IMR-90 (cell line): Measurements from ENCODE around the gene B3GAT1. TPM values are rescaled to one million over a fixed set of nuclear protein-coding genes. Genes with fewer than 3 reads are reported as not detected.

Experiments
- ATAC-seq: fragments of 200-7000 bp; cut with Tn5 transposase; 2 replicates; pipeline ENCODE4 v1.9.1; 2020; ENCODE audit warnings: low read depth, mild to moderate bottlenecking, moderate library complexity
- BruUV-seq: library from RNA; stranded (reverse); fragments of 400-500 nt; replicated peaks from 2 replicates; lab custom pipeline; 2021; lab: Mats Ljungman, UMichigan
- CTCF ChIA-PET: fragments of 300-600 bp; formaldehyde crosslinking; extraction: SDS; loops from one replicate; lab custom pipeline; 2021; ENCODE audit warnings: antibody characterized with exemption; lab: Yijun Ruan, JAX
- POLR2A ChIA-PET: fragments of 300-600 bp; sonication (Branson Sonifier 250); formaldehyde crosslinking; loops from one replicate; lab custom pipeline; 2022; ENCODE audit warnings: antibody characterized with exemption; ENCODE audit not compliant: unreplicated experiment; lab: Charles Lee
- DNase-seq: peaks from one replicate; pipeline ENCODE4 v3.0.0; 2013
- H2AFZ ChIP-seq: replicated peaks from 2 replicates; pipeline ENCODE3; 2013; ENCODE audit warnings: low read length, mild to moderate bottlenecking; ENCODE audit not compliant: poor library complexity
- H2AK5ac ChIP-seq: 2 replicates; pipeline ENCODE4 v1.6.1; 2013; ENCODE audit warnings: low read depth, low read length, inconsistent platforms
- H2AK9ac ChIP-seq: replicated peaks from 2 replicates; pipeline ENCODE3; 2013; ENCODE audit warnings: mild to moderate bottlenecking, low read depth, low read length, moderate library complexity; ENCODE audit not compliant: poor library complexity
- H2BK120ac ChIP-seq: 2 replicates; pipeline ENCODE4 v1.6.1; 2013; ENCODE audit warnings: low read depth, low read length, inconsistent platforms
- H2BK15ac ChIP-seq: 3 replicates; pipeline ENCODE4 v1.6.1; 2013; ENCODE audit warnings: low read depth, low read length, inconsistent platforms
- H2BK20ac ChIP-seq: 2 replicates; pipeline ENCODE4 v1.6.1; 2013; ENCODE audit warnings: low read depth, mild to moderate bottlenecking, inconsistent platforms, low read length, moderate library complexity
- H2BK5ac ChIP-seq: 2 replicates; pipeline ENCODE4 v1.6.1; 2013; ENCODE audit warnings: mild to moderate bottlenecking, low read depth, low read length, inconsistent platforms; ENCODE audit not compliant: poor library complexity, severe bottlenecking
- H3K14ac ChIP-seq: replicated peaks from 2 replicates; pipeline ENCODE4 v1.6.1; 2013; ENCODE audit warnings: low read depth, low read length, inconsistent platforms
- H3K18ac ChIP-seq: 2 replicates; pipeline ENCODE4 v1.6.1; 2013; ENCODE audit warnings: low read depth, low read length, control low read depth
- H3K23ac ChIP-seq: 2 replicates; pipeline ENCODE4 v1.6.1; 2013; ENCODE audit warnings: low read depth, low read length, inconsistent platforms
- H3K27ac ChIP-seq: 2 replicates; pipeline ENCODE4 v1.5.1; 2013; ENCODE audit warnings: mild to moderate bottlenecking, control low read depth, low read length; ENCODE audit not compliant: insufficient read depth
- H3K27me3 ChIP-seq: 2 replicates; pipeline ENCODE4 v1.6.1; 2013; ENCODE audit warnings: low read length; ENCODE audit not compliant: control insufficient read depth, insufficient read depth
- H3K36me3 ChIP-seq: 2 replicates; pipeline ENCODE4 v1.6.1; 2013; ENCODE audit warnings: low read length, mixed read lengths; ENCODE audit not compliant: control insufficient read depth, insufficient read depth
- H3K4ac ChIP-seq: 2 replicates; pipeline ENCODE4 v1.6.1; 2013; ENCODE audit warnings: low read depth, low read length, inconsistent platforms
- H3K4me1 ChIP-seq: 2 replicates; pipeline ENCODE4 v1.6.1; 2013; ENCODE audit warnings: low read length, mixed read lengths; ENCODE audit not compliant: control insufficient read depth, insufficient read depth
- H3K4me2 ChIP-seq: 2 replicates; pipeline ENCODE4 v1.6.1; 2013; ENCODE audit warnings: low read depth, mild to moderate bottlenecking, control low read depth, low read length, moderate library complexity
- H3K4me3 ChIP-seq: 2 replicates; pipeline ENCODE4 v1.5.1; 2013; ENCODE audit warnings: low read depth, mild to moderate bottlenecking, control low read depth, low read length, moderate library complexity; ENCODE audit not compliant: insufficient read depth
- H3K56ac ChIP-seq: 2 replicates; pipeline ENCODE4 v1.6.1; 2013; ENCODE audit warnings: low read length, inconsistent platforms; ENCODE audit not compliant: insufficient read depth; ENCODE audit errors: extremely low read depth
- H3K79me1 ChIP-seq, 2 experiments: 2 replicates each; pipeline ENCODE4 v1.6.1; 2013; ENCODE audit warnings: low read length in 2 of 2, inconsistent platforms in 1 of 2, low read depth in 1 of 2
- H3K9ac ChIP-seq: 2 replicates; pipeline ENCODE4 v1.6.1; 2013; ENCODE audit warnings: low read depth, low read length, control low read depth
- H3K9me1 ChIP-seq: 2 replicates; pipeline ENCODE4 v1.6.1; 2013; ENCODE audit warnings: low read length, inconsistent platforms; ENCODE audit not compliant: insufficient read depth
- H3K9me3 ChIP-seq: 2 replicates; pipeline ENCODE4 v1.6.1; 2013; ENCODE audit warnings: low read length; ENCODE audit not compliant: control insufficient read depth, insufficient read depth
- H4K20me1 ChIP-seq: 2 replicates; pipeline ENCODE4 v1.6.1; 2013; ENCODE audit warnings: low read length, inconsistent platforms; ENCODE audit not compliant: insufficient read depth
- H4K5ac ChIP-seq: 2 replicates; pipeline ENCODE4 v1.6.1; 2013; ENCODE audit warnings: mild to moderate bottlenecking, low read depth, low read length, control low read depth
- H4K8ac ChIP-seq, 2 experiments: 2 replicates each; pipeline ENCODE4 v1.6.1; 2013; ENCODE audit warnings: low read depth in 2 of 2, low read length in 2 of 2, control low read depth in 1 of 2, inconsistent platforms in 1 of 2
- H4K91ac ChIP-seq: 2 replicates; pipeline ENCODE4 v1.6.1; 2013; ENCODE audit warnings: low read depth, low read length, inconsistent platforms; ENCODE audit not compliant: insufficient read depth
- BHLHE40 ChIP-seq: fragments of 150-350 bp; IDR thresholded peaks from 2 replicates; pipeline ENCODE4 v1.6.1; 2016; ENCODE audit warnings: mild to moderate bottlenecking, low read depth, low read length
- CEBPB ChIP-seq: IDR thresholded peaks from 2 replicates; pipeline ENCODE4 v1.6.1; 2012; ENCODE audit warnings: low read depth, low read length, improper control_type of control experiment
- CHD1 ChIP-seq: IDR thresholded peaks from 2 replicates; pipeline ENCODE4 v1.6.1; 2012; ENCODE audit warnings: low read depth, low read length, improper control_type of control experiment
- MAFK ChIP-seq: IDR thresholded peaks from 2 replicates; pipeline ENCODE4 v1.6.1; 2012; ENCODE audit warnings: low read depth, low read length, improper control_type of control experiment
- MAZ ChIP-seq: IDR thresholded peaks from 2 replicates; pipeline ENCODE4 v1.6.1; 2012; ENCODE audit warnings: low read depth, mild to moderate bottlenecking, low read length, improper control_type of control experiment, moderate library complexity, borderline replicate concordance
- MXI1 ChIP-seq: IDR thresholded peaks from 2 replicates; pipeline ENCODE4 v1.6.1; 2012; ENCODE audit warnings: low read depth, mild to moderate bottlenecking, low read length, moderate library complexity, borderline replicate concordance
- NFE2L2 ChIP-seq: fragments of 150-350 bp; IDR thresholded peaks from 2 replicates; pipeline ENCODE4 v1.6.1; 2016; ENCODE audit warnings: low read depth, mild to moderate bottlenecking, low read length
- POLR2A ChIP-seq: IDR thresholded peaks from 2 replicates; pipeline ENCODE4 v1.6.1; 2012; ENCODE audit warnings: mild to moderate bottlenecking, low read depth, low read length
- RAD21 ChIP-seq: IDR thresholded peaks from 2 replicates; pipeline ENCODE4 v1.6.1; 2012; ENCODE audit warnings: low read length, improper control_type of control experiment
- RCOR1 ChIP-seq: IDR thresholded peaks from 2 replicates; pipeline ENCODE4 v1.6.1; 2012; ENCODE audit warnings: mild to moderate bottlenecking, low read length, improper control_type of control experiment; ENCODE audit not compliant: insufficient replicate concordance
- RFX5 ChIP-seq: IDR thresholded peaks from 2 replicates; pipeline ENCODE4 v1.8.0; 2012; ENCODE audit warnings: low read depth, mild to moderate bottlenecking, low read length, moderate library complexity
- SMC3 ChIP-seq: fragments of 150-350 bp; IDR thresholded peaks from 2 replicates; pipeline ENCODE4 v1.6.1; 2016; ENCODE audit warnings: low read depth, mild to moderate bottlenecking, antibody characterized with exemption, low read length, moderate library complexity
- WGBS, 2 experiments: methylation state at CpG; one replicate each; pipeline versions ENCODE4 v1.1.5 to v1.1.7; 2013; ENCODE audit warnings: missing lambda C conversion rate in 2 of 2; ENCODE audit not compliant: insufficient read length in 1 of 2; ENCODE audit errors: extremely low coverage in 2 of 2; 5-methylcytosine and 5-hydroxymethylcytosine counted together
- dilution Hi-C: fragments of 300-500 bp; cut with HindIII; formaldehyde crosslinking; loops from one replicate; pipeline ENCODE4 v1.14.3; 2018; ENCODE audit warnings: low sequenced_read_pairs; ENCODE audit not compliant: unreplicated experiment
- in situ Hi-C: fragments of 300-500 bp; cut with MboI; formaldehyde crosslinking; loops from 3 replicates; pipeline ENCODE4 v1.14.3; 2019; ENCODE audit warnings: low sequenced_read_pairs, inconsistent platforms, mixed read lengths
- intact Hi-C: fragments of 100-400 bp; cut with micrococcal nuclease; formaldehyde crosslinking; loops from 2 replicates; pipeline ENCODE4 v1.10.0; 2022
- polyA plus RNA-seq, 3 experiments: library from polyadenylated mRNA; depleted of rRNA; stranded (reverse); fragments of >200 nt; gene quantifications; 2 replicates each; pipeline ENCODE4 v1.2.3, GENCODE V29; 2012; ENCODE audit warnings: low replicate concordance in 1 of 3
- total RNA-seq: library from RNA; depleted of rRNA; stranded (reverse); fragments of >200 nt; gene quantifications from 2 replicates; pipeline ENCODE4 v1.2.3, GENCODE V29; 2012
- TF ChIP-seq, protein P1 (sequence below): fragments of 150-350 bp; IDR thresholded peaks from 2 replicates; pipeline ENCODE4 v1.6.1; 2017; ENCODE audit warnings: mild to moderate bottlenecking, antibody characterized with exemption, low read length, low read depth
- TF ChIP-seq, protein P2 (sequence below): conservative IDR thresholded peaks from 2 replicates; pipeline ENCODE4 v1.5.1; 2012; ENCODE audit warnings: mild to moderate bottlenecking, low read depth, low read length, improper control_type of control experiment
- TF ChIP-seq, protein P3 (sequence below): fragments of 150-350 bp; IDR thresholded peaks from 2 replicates; pipeline ENCODE4 v1.6.1; 2016; ENCODE audit warnings: low read depth, mild to moderate bottlenecking, low read length, moderate library complexity, borderline replicate concordance

B3GAT1 gene
- total and polyA plus RNA-seq, 2 of the 4 experiments (the other 2 are of a cell fraction), result not detected

DNA sequence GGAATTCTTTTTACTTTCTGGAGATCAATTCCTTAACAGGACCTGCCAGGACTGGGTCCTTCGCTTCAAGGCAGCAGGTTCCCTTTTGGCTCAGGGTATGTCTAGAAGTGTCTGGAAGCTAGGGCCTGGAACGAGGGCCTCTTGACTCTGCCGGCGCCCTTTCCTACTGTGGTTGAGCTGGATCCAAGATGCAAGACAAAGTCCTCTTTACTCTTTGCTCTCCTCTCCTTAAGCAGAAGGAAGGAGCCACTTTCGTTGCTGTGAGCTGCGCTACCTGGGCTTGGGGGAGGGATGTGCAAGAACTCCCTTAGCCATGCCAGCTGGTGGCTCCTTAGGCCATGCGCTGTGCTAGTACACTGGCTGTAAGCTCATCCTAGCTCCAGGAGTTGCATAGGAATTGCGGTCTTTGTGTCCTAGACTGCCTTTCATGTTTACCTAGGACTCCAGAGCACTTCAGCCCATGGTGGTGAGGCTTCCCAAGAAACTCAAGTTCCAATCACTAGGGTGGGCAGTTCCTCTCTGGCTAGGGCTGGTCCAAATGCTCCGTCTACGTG is 62.2 kb downstream of the B3GAT1 start:
- TF ChIP-seq RAD21 (no peak), RFX5 (no peak), MAFK (no peak), POLR2A (no peak), MAZ (no peak), BHLHE40 (no peak), RCOR1 (no peak), SMC3 (no peak), NFE2L2 (no peak), MXI1 (no peak), CHD1 (no peak), CEBPB (no peak)
- TF ChIP-seq, protein P1, sequence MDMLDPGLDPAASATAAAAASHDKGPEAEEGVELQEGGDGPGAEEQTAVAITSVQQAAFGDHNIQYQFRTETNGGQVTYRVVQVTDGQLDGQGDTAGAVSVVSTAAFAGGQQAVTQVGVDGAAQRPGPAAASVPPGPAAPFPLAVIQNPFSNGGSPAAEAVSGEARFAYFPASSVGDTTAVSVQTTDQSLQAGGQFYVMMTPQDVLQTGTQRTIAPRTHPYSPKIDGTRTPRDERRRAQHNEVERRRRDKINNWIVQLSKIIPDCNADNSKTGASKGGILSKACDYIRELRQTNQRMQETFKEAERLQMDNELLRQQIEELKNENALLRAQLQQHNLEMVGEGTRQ, result no peak
- TF ChIP-seq, protein P2, sequence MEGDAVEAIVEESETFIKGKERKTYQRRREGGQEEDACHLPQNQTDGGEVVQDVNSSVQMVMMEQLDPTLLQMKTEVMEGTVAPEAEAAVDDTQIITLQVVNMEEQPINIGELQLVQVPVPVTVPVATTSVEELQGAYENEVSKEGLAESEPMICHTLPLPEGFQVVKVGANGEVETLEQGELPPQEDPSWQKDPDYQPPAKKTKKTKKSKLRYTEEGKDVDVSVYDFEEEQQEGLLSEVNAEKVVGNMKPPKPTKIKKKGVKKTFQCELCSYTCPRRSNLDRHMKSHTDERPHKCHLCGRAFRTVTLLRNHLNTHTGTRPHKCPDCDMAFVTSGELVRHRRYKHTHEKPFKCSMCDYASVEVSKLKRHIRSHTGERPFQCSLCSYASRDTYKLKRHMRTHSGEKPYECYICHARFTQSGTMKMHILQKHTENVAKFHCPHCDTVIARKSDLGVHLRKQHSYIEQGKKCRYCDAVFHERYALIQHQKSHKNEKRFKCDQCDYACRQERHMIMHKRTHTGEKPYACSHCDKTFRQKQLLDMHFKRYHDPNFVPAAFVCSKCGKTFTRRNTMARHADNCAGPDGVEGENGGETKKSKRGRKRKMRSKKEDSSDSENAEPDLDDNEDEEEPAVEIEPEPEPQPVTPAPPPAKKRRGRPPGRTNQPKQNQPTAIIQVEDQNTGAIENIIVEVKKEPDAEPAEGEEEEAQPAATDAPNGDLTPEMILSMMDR, result no peak
- TF ChIP-seq, protein P3, sequence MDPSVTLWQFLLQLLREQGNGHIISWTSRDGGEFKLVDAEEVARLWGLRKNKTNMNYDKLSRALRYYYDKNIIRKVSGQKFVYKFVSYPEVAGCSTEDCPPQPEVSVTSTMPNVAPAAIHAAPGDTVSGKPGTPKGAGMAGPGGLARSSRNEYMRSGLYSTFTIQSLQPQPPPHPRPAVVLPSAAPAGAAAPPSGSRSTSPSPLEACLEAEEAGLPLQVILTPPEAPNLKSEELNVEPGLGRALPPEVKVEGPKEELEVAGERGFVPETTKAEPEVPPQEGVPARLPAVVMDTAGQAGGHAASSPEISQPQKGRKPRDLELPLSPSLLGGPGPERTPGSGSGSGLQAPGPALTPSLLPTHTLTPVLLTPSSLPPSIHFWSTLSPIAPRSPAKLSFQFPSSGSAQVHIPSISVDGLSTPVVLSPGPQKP, result no peak
- no peak for ATAC-seq
- Histone ChIP-seq H3K27ac (no peak overlapping the region), H3K56ac (no peak overlapping the region), H4K8ac (no peak overlapping the region), H3K4me2 (no peak overlapping the region), H4K20me1 (no peaks in the 10 kb centered on the region), H3K9me3 (peaks cover 8% of the 10 kb centered on the region; the same call in 1 of the 2 replicates), H4K5ac (no peak overlapping the region), H3K18ac (no peak overlapping the region), H3K9ac (no peak overlapping the region), H2AK5ac (no peak overlapping the region), H2BK15ac (no peak overlapping the region), H3K14ac (no peak overlapping the region), H3K23ac (no peak overlapping the region), H3K4me1 (no peaks in the 10 kb centered on the region), H2AK9ac (no peak overlapping the region), H3K79me1 (no peaks in the 10 kb centered on the region), H2BK5ac (no peak overlapping the region), H2BK20ac (no peak overlapping the region), H3K27me3 (no peaks in the 10 kb centered on the region), H3K4ac (no peak overlapping the region), H4K91ac (no peak overlapping the region), H3K36me3 (no peaks in the 10 kb centered on the region), H3K9me1 (no peaks in the 10 kb centered on the region), H2BK120ac (no peak overlapping the region), H3K4me3 (no peak overlapping the region), H2AFZ (no peak overlapping the region)
- dilution Hi-C loops (no loop called here), in situ Hi-C loops (no loop called here), intact Hi-C loops (no loop called here)
- 53% methylated on average over 3 of the region's 10 CpGs; no CpG with 5 or more reads in 1 of the 2 experiments for WGBS, 2 experiments
- no TSS peak for BruUV-seq
- ChIA-PET CTCF (no interaction called here), POLR2A (no interaction called here)
- DNase-seq, result no peak
